HepG2 (cell line): ENCODE results near the gene NABP2. TPM values are rescaled to one million over a fixed set of nuclear protein-coding genes. Genes with fewer than 3 reads are reported as not detected.

Experiments used
- DRAP1 ChIP-seq: IDR thresholded peaks from 2 replicates; pipeline ENCODE4 v1.6.1; 2016; ENCODE audit warnings: missing genetic modification reagents, missing compliant biosample characterization
- FOXA1 ChIP-seq, 2 experiments: fragments of 450-650 bp in 1 of 2; sonication (generic) in 1 of 2; formaldehyde crosslinking in 1 of 2; IDR thresholded peaks; 2 replicates each; pipeline versions ENCODE4 v1.4.0 to v1.6.1; 2016 to 2020; ENCODE audit warnings: missing genetic modification reagents in 1 of 2
- GATAD2A ChIP-seq: IDR thresholded peaks from 2 replicates; pipeline ENCODE4 v1.6.1; 2016
- KLF9 ChIP-seq: IDR thresholded peaks from 2 replicates; pipeline ENCODE4 v1.6.1; 2016; ENCODE audit warnings: low read depth
- MTF2 ChIP-seq: sonication (generic); formaldehyde crosslinking; IDR thresholded peaks from 2 replicates; pipeline ENCODE4 v1.5.0; 2020; ENCODE audit warnings: missing genetic modification reagents, borderline replicate concordance
- NAIF1 ChIP-seq: sonication (generic); formaldehyde crosslinking; IDR thresholded peaks from 2 replicates; pipeline ENCODE4 v1.5.0; 2020; ENCODE audit warnings: mild to moderate bottlenecking, missing genetic modification reagents, borderline replicate concordance
- SIN3B ChIP-seq: fragments of 150-350 bp; IDR thresholded peaks from 2 replicates; pipeline ENCODE4 v1.6.1; 2014; ENCODE audit warnings: low read length
- SMAD1 ChIP-seq: sonication (generic); formaldehyde crosslinking; IDR thresholded peaks from 2 replicates; pipeline ENCODE4 v1.4.0; 2020; ENCODE audit warnings: missing genetic modification reagents, low read depth, mild to moderate bottlenecking, borderline replicate concordance
- STAT5B ChIP-seq: sonication (generic); formaldehyde crosslinking; IDR thresholded peaks from 2 replicates; pipeline ENCODE4 v1.4.0; 2020; ENCODE audit warnings: missing genetic modification reagents
- ZBTB14 ChIP-seq: sonication (generic); formaldehyde crosslinking; IDR thresholded peaks from 2 replicates; pipeline ENCODE4 v1.4.0; 2020; ENCODE audit warnings: missing genetic modification reagents
- ZBTB33 ChIP-seq: sonication (generic); formaldehyde crosslinking; IDR thresholded peaks from 2 replicates; pipeline ENCODE4 v1.4.0; 2020; ENCODE audit warnings: missing genetic modification reagents
- ZNF574 ChIP-seq: sonication (generic); formaldehyde crosslinking; IDR thresholded peaks from 2 replicates; pipeline ENCODE4 v1.4.0; 2020; ENCODE audit warnings: missing genetic modification reagents
- ZNF616 ChIP-seq: sonication (generic); formaldehyde crosslinking; IDR thresholded peaks from 2 replicates; pipeline ENCODE4 v1.5.0; 2020; ENCODE audit warnings: low read depth, mild to moderate bottlenecking, missing genetic modification reagents
- polyA plus RNA-seq, 8 experiments: library from polyadenylated mRNA; depleted of rRNA in 3 of 8; stranded (reverse) in 7 of 8; unstranded in 1 of 8; fragments of >200 nt; fragmentation: Illumina TruSeq in 4 of 8; extraction: Trizol in 4 of 8; gene quantifications; 2 replicates each; pipeline versions ENCODE4 v1.2.1 to v1.2.3, GENCODE V29; 2011 to 2016; ENCODE audit warnings: low read depth in 4 of 8, missing spikeins in 1 of 8, mixed read lengths in 1 of 8; ENCODE audit not compliant: insufficient read depth in 1 of 8
- total RNA-seq, 5 experiments: library from RNA; depleted of rRNA; stranded (reverse); fragments of >200 nt; fragmentation: Illumina TruSeq; extraction: Trizol; gene quantifications; 2 replicates each; pipeline ENCODE4 v1.2.3, GENCODE V29; 2016; ENCODE audit warnings: low read depth in 1 of 5

Gene NABP2
- total and polyA plus RNA-seq, 2 of the 13 experiments (the other 11 are each of a cell fraction or from before 2014, with no cell fraction given), result 33.2 to 35.5 TPM

- 0 out of 2 replicates have a peak, but pooled peaks have one; percentile 20 for TF ChIP-seq ZNF574 (CRISPR knock-in tag)
- no peak for TF ChIP-seq DRAP1 (CRISPR knock-in tag)
- TF ChIP-seq MTF2 (CRISPR knock-in tag), result no peak
- 0 out of 2 replicates have a peak, but pooled peaks have one; percentile 24 for TF ChIP-seq GATAD2A
- no peak for TF ChIP-seq FOXA1 (IDR thresholded peaks at IDR 0.05)
- peak; percentile 65 for TF ChIP-seq FOXA1 (CRISPR knock-in tag; IDR thresholded peaks at IDR 0.05)
- TF ChIP-seq NAIF1 (CRISPR knock-in tag), result no peak
- TF ChIP-seq STAT5B (CRISPR knock-in tag), result no peak
- TF ChIP-seq ZBTB14 (CRISPR knock-in tag), result no peak
- TF ChIP-seq ZBTB33 (CRISPR knock-in tag), result peak; percentile 34; the same call in 1 of the 2 replicates
- no peak for TF ChIP-seq KLF9
- TF ChIP-seq SMAD1 (CRISPR knock-in tag), result no peak
- no peak for TF ChIP-seq ZNF616 (CRISPR knock-in tag)
- no peak for TF ChIP-seq SIN3B
These were observed 17.5 kb upstream of the NABP2 start (continued) for GRCh38 chr12:56206452-56207166.
